NCI-H1694 (cell line): Measurements from ENCODE around the gene DDRGK1.
A peak's percentile ranks its signal among the peaks of the same experiment; 100 is the strongest.
"Not testable (repeated sequence)": the region's sequence is repeated elsewhere in the genome, so short reads cannot be mapped to it uniquely, and the experiment has no call there.

ENCODE experiments used
- DNase-seq: peaks from one replicate; lab custom pipeline; 2025; lab: John Stamatoyannopoulos, UW

DDRGK1 gene

GRCh38 chr20:3183896-3184612 is 20.4 kb downstream of the DDRGK1 start:
- DNase-seq: no peak

- not testable (repeated sequence) for DNase-seq
Measured at GRCh38 chr20:3182429-3182828, 22.1 kb downstream of the DDRGK1 start.

- no peak for DNase-seq
Measured at GRCh38 chr20:3181270-3181669, 23.2 kb downstream of the DDRGK1 start.

- no peak for DNase-seq
Measured at GRCh38 chr20:3180319-3180718, 24.2 kb downstream of the DDRGK1 start.

GRCh38 chr20:3177746-3178485 is 26.6 kb downstream of the DDRGK1 start:
- DNase-seq: no peak

GRCh38 chr20:3175270-3175669 is 29.2 kb downstream of the DDRGK1 start:
- no peak for DNase-seq

- no peak for DNase-seq
Measured at GRCh38 chr20:3174442-3175261, 29.8 kb downstream of the DDRGK1 start.

GRCh38 chr20:3173610-3174441 is 30.7 kb downstream of the DDRGK1 start:
- DNase-seq: no peak

GRCh38 chr20:3172933-3173609 is 31.4 kb downstream of the DDRGK1 start, which contains the start of gene LZTS3:
LZTS3 (minus strand) TSS chr20:3173549; CDS start chr20:3167163, 6,386 bp downstream.
- peak; percentile 75 for DNase-seq

GRCh38 chr20:3172126-3172932 is 32.2 kb downstream of the DDRGK1 start:
- no peak for DNase-seq

- no peak for DNase-seq
Measured at GRCh38 chr20:3171391-3172125, 32.9 kb downstream of the DDRGK1 start.

- DNase-seq: no peak
Measured at GRCh38 chr20:3168829-3169590, 35.5 kb downstream of the DDRGK1 start.

GRCh38 chr20:3168079-3168828 is 36.2 kb downstream of the DDRGK1 start:
- DNase-seq: no peak

GRCh38 chr20:3167738-3168078 is 36.8 kb downstream of the DDRGK1 start:
- no peak for DNase-seq

- DNase-seq: no peak
Measured at GRCh38 chr20:3166913-3167342, 37.6 kb downstream of the DDRGK1 start.

- no peak for DNase-seq
Measured at GRCh38 chr20:3166338-3166912, 38.1 kb downstream of the DDRGK1 start.

- no peak for DNase-seq
Measured at GRCh38 chr20:3165473-3166337, 38.8 kb downstream of the DDRGK1 start.
